Endothelial cell of umbilical vein (primary cell): ENCODE results near the gene ELMO1. TPM values are rescaled to one million over a fixed set of nuclear protein-coding genes. Genes with fewer than 3 reads are reported as not detected.

Experiments
- BruUV-seq: library from RNA; stranded (reverse); fragments of 400-500 nt; replicated peaks from 2 replicates; lab custom pipeline; 2021; lab: Mats Ljungman, UMichigan
- CTCF ChIA-PET: fragments of 300-600, 350-600 bp; sonication (Branson Sonifier 250); formaldehyde crosslinking; loops from one replicate; lab custom pipeline; 2021; ENCODE audit warnings: antibody characterized with exemption, inconsistent platforms; lab: Charles Lee
- POLR2A ChIA-PET: fragments of 300-600, 350-600 bp; sonication (Branson Sonifier 250); formaldehyde crosslinking; loops from one replicate; lab custom pipeline; 2021; ENCODE audit warnings: antibody characterized with exemption, inconsistent platforms; lab: Charles Lee
- DNase-seq: peaks from one replicate; pipeline ENCODE4 v3.0.0-alpha.2; 2011; ENCODE audit warnings: low read depth, low spot score
- FAIRE-seq: peaks from 2 replicates; lab custom pipeline; 2011; peaks lifted over from hg19 to GRCh38; lab: Jason Lieb, UNC
- H2AFZ ChIP-seq: 2 replicates; pipeline ENCODE4 v1.6.0; 2012; ENCODE audit warnings: low read depth, low read length, control low read depth, inconsistent platforms
- H3K27ac ChIP-seq: 2 replicates; pipeline ENCODE4 v1.5.1; 2011; ENCODE audit warnings: low read depth, mild to moderate bottlenecking, control low read depth, low read length, moderate library complexity; ENCODE audit not compliant: insufficient read depth
- H3K27me3 ChIP-seq, 2 experiments: 2 replicates each; pipeline versions ENCODE4 v1.6.0 to v1.6.1; 2011; ENCODE audit warnings: low read length in 2 of 2, mixed read lengths in 1 of 2; ENCODE audit not compliant: control insufficient read depth in 2 of 2, insufficient read depth in 2 of 2
- H3K36me3 ChIP-seq, 2 experiments: 2 replicates in 1 of 2; 3 replicates in 1 of 2; pipeline ENCODE4 v1.5.1; 2011; ENCODE audit warnings: low read length in 2 of 2, mild to moderate bottlenecking in 1 of 2, moderate library complexity in 1 of 2; ENCODE audit not compliant: control insufficient read depth in 2 of 2, insufficient read depth in 2 of 2; ENCODE audit errors: extremely low read depth in 1 of 2
- H3K4me1 ChIP-seq: 3 replicates; pipeline ENCODE4 v1.5.1; 2011; ENCODE audit warnings: mild to moderate bottlenecking, low read length; ENCODE audit not compliant: control insufficient read depth, insufficient read depth; ENCODE audit errors: extremely low read depth
- H3K4me2 ChIP-seq: 2 replicates; pipeline ENCODE4 v1.6.1; 2011; ENCODE audit warnings: low read length, control low read depth, mixed read lengths; ENCODE audit not compliant: insufficient read depth
- H3K4me3 ChIP-seq, 3 experiments: fragments of 200-600 bp in 1 of 3; sonication (generic), shearing (Covaris generic) in 1 of 3; replicated peaks in 1 of 3; 2 replicates each; pipeline ENCODE4 v1.5.1; 2011 to 2016; ENCODE audit warnings: control low read depth in 3 of 3, low read length in 3 of 3, mild to moderate bottlenecking in 2 of 3, inconsistent platforms in 1 of 3, low read depth in 1 of 3, moderate library complexity in 1 of 3; ENCODE audit not compliant: insufficient read depth in 1 of 3
- H3K79me2 ChIP-seq: 2 replicates; pipeline ENCODE4 v1.6.0; 2012; ENCODE audit warnings: low read length, inconsistent platforms; ENCODE audit not compliant: control insufficient read depth, insufficient read depth
- H3K9ac ChIP-seq: replicated peaks from 2 replicates; pipeline ENCODE3; 2011; ENCODE audit warnings: low read length, control low read depth; ENCODE audit not compliant: insufficient read depth; ENCODE audit errors: extremely low read depth
- H3K9me1 ChIP-seq: replicated peaks from 3 replicates; pipeline ENCODE4 v1.6.0; 2011; ENCODE audit warnings: mild to moderate bottlenecking, low read length; ENCODE audit not compliant: control insufficient read depth, insufficient read depth; ENCODE audit errors: extremely low read depth
- H3K9me3 ChIP-seq: replicated peaks from 2 replicates; pipeline ENCODE4 v1.5.1; 2012; ENCODE audit warnings: low read length, inconsistent platforms; ENCODE audit not compliant: control insufficient read depth, insufficient read depth
- H4K20me1 ChIP-seq: replicated peaks from 2 replicates; pipeline ENCODE3; 2011; ENCODE audit warnings: mild to moderate bottlenecking, low read length; ENCODE audit not compliant: control insufficient read depth, insufficient read depth; ENCODE audit errors: extremely low read depth
- CTCF ChIP-seq, 2 donors: IDR thresholded peaks; 1 replicate in 1 of 2; 2 replicates in 1 of 2; pipeline ENCODE4 v1.5.1; 2011; ENCODE audit warnings: low read length in 2 of 2, mild to moderate bottlenecking in 2 of 2, moderate library complexity in 2 of 2, control low read depth in 1 of 2, inconsistent platforms in 1 of 2, low read depth in 1 of 2; ENCODE audit not compliant: insufficient read depth in 1 of 2; ENCODE audit errors: extremely low read depth in 1 of 2
- EZH2 ChIP-seq: IDR thresholded peaks from 2 replicates; pipeline ENCODE4 v1.6.1; 2012; ENCODE audit warnings: borderline replicate concordance, low read depth, mild to moderate bottlenecking, moderate library complexity, low read length, inconsistent platforms; ENCODE audit not compliant: severe bottlenecking
- FOS ChIP-seq: IDR thresholded peaks from 2 replicates; pipeline ENCODE4 v1.6.1; 2011; ENCODE audit warnings: mild to moderate bottlenecking, low read length, moderate library complexity, borderline replicate concordance; ENCODE audit not compliant: insufficient read depth
- GATA2 ChIP-seq: IDR thresholded peaks from 2 replicates; pipeline ENCODE4 v1.7.0; 2011; ENCODE audit warnings: low read depth, mild to moderate bottlenecking, moderate library complexity, mixed read lengths, low read length; ENCODE audit not compliant: insufficient read length, insufficient read depth
- JUN ChIP-seq: IDR thresholded peaks from 2 replicates; pipeline ENCODE4 v1.6.1; 2011; ENCODE audit warnings: borderline replicate concordance, low read depth; ENCODE audit not compliant: insufficient read length, insufficient read depth
- MYC ChIP-seq: IDR thresholded peaks from one replicate; pipeline ENCODE4 v1.6.1; 2011; ENCODE audit warnings: mild to moderate bottlenecking, low read depth, low read length
- POLR2A ChIP-seq: IDR thresholded peaks from 2 replicates; pipeline ENCODE4 v1.6.1; 2012; ENCODE audit warnings: low read depth, mild to moderate bottlenecking, control low read depth, low read length
- POLR2AphosphoS5 ChIP-seq: IDR thresholded peaks from 2 replicates; pipeline ENCODE4 v1.6.1; 2012; ENCODE audit warnings: low read depth, mild to moderate bottlenecking, control low read depth, low read length, moderate library complexity; ENCODE audit not compliant: insufficient read depth
- dilution Hi-C: fragments of 300-500 bp; cut with MboI; formaldehyde crosslinking; loops from one replicate; pipeline ENCODE4 v1.15.0; 2019; ENCODE audit warnings: low sequenced_read_pairs; ENCODE audit not compliant: extremely low pct_ligation_motif_present
- intact Hi-C: fragments of 100-400 bp; cut with micrococcal nuclease; formaldehyde crosslinking; loops from one replicate; pipeline ENCODE4 v1.10.0; 2022
- polyA plus RNA-seq, 4 experiments: library from polyadenylated mRNA; depleted of rRNA in 3 of 4; stranded (reverse) in 3 of 4; unstranded in 1 of 4; fragments of >200 nt; gene quantifications; 2 replicates each; pipeline versions ENCODE4 v1.2.1 to v1.2.3, GENCODE V29; 2011 to 2012; ENCODE audit warnings: missing spikeins in 1 of 4
- total RNA-seq: library from RNA; stranded (reverse); gene quantifications from 2 replicates; pipeline ENCODE4 v1.2.3, GENCODE V29; 2021
- TF ChIP-seq, protein P1 (sequence below): IDR thresholded peaks from 2 replicates; pipeline ENCODE4 v1.6.1; 2011; ENCODE audit not compliant: insufficient read depth, insufficient read length

The ELMO1 gene
- total and polyA plus RNA-seq, 2 donors (not counting 3 experiments of a cell fraction or from before 2014, with no cell fraction given), result 17.0 to 30.6 TPM

DNA sequence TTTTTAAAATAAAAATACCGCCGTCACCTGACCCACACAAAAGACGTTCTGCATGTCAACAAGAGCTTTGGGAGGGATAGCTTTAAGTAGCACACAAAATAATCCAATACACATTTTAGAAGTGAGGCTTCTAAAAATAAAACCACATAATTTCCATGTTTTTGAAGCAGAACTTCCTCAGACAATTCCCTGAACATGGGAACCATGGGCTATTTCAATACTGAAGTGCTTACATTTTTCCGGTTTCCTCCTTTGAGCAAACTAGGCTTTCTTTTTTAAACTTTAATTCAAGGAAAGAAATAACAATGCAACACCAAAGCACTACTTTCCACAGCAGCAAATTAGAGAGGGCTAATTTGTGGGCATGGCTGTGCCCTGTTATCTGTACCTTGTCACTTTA lies 59.9 kb downstream of the ELMO1 start:
- dilution Hi-C loops, result no loop called here
- no peaks in the 10 kb centered on the region for H3K27me3 ChIP-seq
- CTCF ChIA-PET, result interaction anchor here (1.2 kb wide), 1 partner anchor 11 kb away, joined by 5 read pairs; no protein-coding TSS in a partner anchor
- no peaks in the 10 kb centered on the region for H3K9me1 ChIP-seq
- no peak overlapping the region for H3K27ac ChIP-seq
- TF ChIP-seq MYC (no peak), POLR2AphosphoS5 (no peak), FOS (no peak), GATA2 (no peak), JUN (no peak), EZH2 (no peak), POLR2A (no peak), CTCF (IDR thresholded peaks at IDR 0.05; ENCODE audit: extremely low read depth in 1 of 2, insufficient read depth in 1 of 2, low read depth in 1 of 2, low read length in 2 of 2) (no peak)
- TF ChIP-seq, protein P1, sequence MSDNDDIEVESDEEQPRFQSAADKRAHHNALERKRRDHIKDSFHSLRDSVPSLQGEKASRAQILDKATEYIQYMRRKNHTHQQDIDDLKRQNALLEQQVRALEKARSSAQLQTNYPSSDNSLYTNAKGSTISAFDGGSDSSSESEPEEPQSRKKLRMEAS, result no peak
- peaks cover 12% of the 10 kb centered on the region for H3K4me1 ChIP-seq
- no TSS peak for BruUV-seq
- intact Hi-C loops, result no loop called here
- no peaks in the 10 kb centered on the region for H3K36me3 ChIP-seq
- H4K20me1 ChIP-seq, result no peaks in the 10 kb centered on the region
- H3K4me3 ChIP-seq, result no peak overlapping the region
- H3K9me3 ChIP-seq, result no peaks in the 10 kb centered on the region
- H3K9ac ChIP-seq, result no peak overlapping the region
- FAIRE-seq (no peak), DNase-seq (peak; percentile 65)
- POLR2A ChIA-PET, result no interaction called here
- no peak overlapping the region for H2AFZ ChIP-seq
- no peaks in the 10 kb centered on the region for H3K79me2 ChIP-seq
- peak overlapping the region; percentile 9 for H3K4me2 ChIP-seq
